Measurements from ENCODE around the gene HPSE2.
"Not testable (repeated sequence)": the region's sequence is repeated elsewhere in the genome, so short reads cannot be mapped to it uniquely, and the experiment has no call there.

Gene HPSE2

DNA sequence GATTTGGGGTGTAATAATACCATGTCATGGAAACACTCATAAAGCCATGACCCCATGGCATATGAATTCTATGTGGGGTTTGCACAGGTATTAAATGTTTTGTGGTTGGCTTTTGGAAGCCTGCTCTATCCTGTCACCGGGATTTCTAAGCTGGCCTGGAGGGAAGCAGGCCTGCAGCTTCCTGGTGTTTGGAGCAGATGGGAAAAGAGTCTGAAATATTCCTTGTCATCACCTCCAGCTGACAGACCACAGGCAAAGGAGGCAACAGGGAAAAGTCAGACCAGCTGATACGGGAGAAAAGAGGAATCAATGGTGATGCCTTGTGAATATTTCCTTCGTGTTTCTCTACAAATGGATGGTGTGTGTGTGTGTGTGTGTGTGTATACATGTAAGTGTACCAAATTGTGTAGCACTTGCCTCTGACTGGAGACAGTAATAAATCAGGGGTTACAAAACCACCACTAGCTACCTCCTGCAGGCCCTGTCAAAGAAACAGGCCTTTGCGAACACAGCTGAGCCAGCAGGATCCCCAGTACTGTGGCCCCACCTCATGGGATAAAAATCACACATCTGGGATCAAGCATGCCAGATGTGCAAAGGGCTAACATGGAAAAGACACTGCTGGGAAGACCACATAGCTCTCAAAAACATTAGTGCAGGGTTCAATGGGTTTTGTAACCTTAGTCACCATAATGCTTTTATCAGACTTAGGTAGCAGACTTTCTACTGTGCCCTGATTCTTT is 668.1 kb downstream of the HPSE2 start:
- DNase-seq (ENCODE audit: low spot score) = no peak

DNA sequence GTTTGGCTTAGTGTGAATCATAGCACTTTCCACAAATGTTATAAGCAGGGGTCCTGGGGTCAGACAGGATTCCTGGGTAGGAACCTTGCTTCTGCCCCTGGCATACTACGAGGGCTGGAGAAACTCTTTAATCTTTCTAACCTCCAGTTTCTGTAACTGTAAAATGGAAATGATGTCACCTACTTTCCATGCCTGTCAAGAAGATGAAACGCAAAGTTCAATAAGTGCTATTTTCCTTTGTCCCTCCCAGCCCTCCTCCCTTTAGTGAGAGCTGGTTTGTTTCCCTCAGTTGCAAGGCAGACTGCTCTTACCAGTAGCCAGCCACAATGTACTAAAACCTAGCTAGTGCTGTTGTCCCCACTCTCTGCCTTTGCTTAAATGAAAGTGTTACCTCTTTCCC is 671.8 kb downstream of the HPSE2 start:
- DNase-seq (ENCODE audit: low spot score) = no peak

DNA sequence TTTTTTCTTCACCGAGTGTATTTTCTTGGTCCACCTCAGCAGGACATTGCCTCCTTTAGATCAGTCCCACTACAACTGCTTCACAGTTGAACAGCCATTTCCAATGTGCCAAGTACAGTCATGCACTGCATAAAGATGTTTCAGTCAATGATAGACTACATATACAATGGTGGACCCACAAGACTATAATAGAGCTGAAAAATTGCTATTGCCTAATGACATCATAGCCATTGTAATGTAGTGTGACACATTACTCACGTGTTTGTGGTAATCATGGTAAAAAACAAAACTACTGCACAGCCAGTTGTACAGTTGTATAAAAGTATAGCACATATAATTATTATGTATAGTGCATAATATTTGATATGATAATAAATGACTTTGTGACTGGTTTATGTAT is 675.1 kb downstream of the HPSE2 start:
- DNase-seq (ENCODE audit: low spot score) = no peak

DNA sequence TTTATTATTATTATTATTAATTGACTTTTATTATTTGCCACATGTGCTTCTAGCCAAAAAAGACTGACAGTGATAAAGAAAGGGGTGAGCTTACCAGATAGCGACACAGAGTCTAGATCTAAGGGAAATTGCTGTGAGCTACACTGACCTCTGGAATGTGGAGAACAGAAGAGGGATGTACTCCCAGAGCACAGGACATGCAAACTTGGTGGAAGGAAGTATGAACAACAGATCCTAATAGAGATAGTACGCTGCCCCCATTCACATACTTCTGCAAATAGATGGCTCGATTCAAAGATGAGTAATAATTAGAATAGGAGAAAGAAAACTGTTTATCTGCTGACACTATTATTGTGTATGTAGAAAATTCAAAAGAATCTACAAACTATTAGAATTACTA is 679.6 kb downstream of the HPSE2 start:
- no peak for DNase-seq (ENCODE audit: low spot score)

DNA sequence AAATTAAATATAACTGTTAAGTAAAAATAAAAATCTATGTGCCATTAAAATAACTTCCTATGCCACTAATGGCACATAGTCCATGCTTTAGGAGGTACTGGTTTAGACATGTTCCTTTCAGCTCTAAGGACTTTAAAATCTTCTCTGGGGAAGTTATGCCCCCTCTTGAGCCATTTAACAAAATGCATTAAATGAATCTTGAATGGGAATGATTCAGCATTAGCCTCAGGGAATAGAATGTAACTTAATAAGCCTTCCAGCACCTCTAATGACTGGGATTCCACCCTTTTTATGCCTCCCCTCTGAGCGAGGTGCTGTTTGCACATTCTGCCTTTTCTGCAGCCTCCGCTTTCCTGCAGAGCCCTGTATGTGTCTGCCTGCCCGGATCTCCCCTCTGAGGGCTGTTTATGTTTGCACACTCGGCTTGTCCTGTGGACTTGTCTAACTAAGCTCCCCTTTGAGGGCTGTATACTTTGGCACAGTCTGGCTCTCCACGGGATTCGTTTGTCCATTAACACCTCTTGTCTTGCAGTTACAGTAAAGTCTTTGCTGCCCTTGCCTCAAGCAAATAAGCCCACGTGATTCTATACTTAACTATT is 680.5 kb downstream of the HPSE2 start:
- DNase-seq (ENCODE audit: low spot score) = no peak

DNA sequence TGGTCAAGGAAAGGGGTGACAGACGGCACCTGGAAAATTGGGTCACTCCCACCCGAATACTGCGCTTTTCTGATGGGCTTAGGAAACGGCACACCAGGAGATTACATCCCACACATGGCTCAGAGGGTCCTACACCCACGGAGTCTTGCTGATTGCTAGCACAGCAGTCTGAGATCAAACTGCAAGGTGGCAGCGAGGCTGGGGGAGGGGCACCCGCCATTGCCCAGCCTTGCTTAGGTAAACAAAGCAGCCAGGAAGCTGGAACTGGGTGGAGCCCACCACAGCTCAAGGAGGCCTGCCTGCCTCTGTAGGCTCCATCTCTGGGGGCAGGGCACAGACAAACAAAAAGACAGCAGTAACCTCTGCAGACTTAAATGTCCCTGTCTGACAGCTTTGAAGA is 694.1 kb downstream of the HPSE2 start:
- DNase-seq (ENCODE audit: low spot score) = not testable (repeated sequence)

DNA sequence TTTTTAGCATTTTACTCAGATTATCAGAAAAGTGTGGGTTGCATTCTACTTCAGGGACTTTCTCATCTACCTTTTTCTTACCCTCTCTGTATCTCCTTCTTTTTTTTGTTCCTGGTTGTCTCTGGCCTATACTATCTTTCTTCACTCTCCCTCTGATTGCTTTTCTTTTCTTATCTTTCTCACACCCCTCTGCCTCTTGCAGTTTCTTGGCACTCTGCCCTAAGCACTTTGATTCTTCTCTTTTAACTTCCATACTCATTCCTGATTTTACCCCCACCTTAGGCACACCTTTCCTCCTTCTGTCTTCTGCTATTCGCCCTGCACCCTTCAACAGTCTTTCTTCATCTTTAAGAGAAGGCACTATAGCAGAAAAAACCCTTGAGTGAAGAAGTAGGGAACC is 696.1 kb downstream of the HPSE2 start:
- DNase-seq (ENCODE audit: low spot score) = no peak

DNA sequence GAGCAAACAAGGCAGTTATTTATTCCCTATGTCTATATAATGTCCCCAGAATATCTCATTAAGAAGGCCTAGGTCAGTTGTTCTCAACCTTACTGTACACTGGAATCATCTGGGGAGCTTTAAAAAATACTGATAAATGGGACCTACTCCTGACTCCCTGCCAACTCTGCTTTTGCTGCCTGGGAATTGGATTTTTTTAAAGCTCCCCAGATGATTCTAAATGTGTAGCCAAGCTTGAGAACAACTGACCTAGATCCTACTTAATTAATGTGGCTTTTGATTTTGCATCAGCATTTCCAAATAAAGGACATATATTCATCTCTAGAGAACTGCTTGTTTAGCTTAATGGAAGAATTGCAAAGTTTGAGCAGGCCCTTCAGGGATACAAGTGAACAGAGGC is 697.2 kb downstream of the HPSE2 start:
- no peak for DNase-seq (ENCODE audit: low spot score)

DNA sequence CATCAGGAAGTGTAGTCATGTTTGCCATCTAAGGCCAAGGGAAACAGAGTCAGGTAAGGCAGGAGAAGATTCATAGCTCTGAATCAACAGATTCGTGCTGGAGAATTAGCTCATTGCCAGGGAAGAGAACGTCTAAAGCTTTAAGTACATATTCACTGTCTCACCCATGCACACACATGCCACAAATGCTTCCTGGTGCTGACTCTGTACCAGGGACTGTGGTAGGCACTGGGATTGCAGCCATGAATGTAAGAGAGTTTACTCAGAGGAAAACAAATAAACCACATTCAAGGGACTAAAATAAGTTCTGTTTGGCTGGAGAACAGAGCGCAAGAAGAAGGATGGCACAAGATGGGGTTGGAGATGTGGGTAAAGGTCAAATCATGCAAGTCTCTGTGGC is 699.1 kb downstream of the HPSE2 start:
- DNase-seq (ENCODE audit: low spot score) = no peak

DNA sequence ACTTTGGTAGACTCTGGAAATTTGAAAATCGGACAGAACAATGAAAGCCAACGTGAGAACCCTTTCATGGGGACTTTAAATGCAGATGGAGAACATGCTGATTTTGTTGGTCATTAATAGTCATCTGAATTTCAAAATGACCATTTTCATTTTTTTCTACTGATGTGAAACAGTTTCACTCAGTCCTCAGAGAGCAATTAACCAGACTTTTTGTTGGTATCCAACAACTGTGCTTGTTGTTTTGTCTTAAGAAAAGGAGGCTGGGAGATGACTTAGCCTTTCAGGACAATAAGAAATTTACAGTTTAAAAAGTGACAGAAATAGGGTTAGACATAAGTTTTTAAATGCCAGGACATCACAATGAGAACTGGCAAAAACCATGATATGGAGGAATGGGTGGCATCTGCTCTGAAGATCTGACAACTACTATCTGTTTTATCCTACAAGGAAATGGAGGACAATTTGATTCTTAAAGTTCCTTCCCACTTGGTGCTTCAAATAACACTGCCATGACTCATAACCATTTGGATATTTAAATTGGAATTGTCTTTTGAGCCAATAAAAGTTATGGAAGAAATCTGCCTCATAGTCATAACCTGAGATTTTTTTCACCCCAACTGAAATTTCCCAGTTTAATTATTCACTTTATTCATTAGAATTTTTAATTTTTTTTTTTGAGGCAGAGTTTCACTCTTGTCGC is 701.8 kb downstream of the HPSE2 start:
- DNase-seq (ENCODE audit: low spot score) = no peak

DNA sequence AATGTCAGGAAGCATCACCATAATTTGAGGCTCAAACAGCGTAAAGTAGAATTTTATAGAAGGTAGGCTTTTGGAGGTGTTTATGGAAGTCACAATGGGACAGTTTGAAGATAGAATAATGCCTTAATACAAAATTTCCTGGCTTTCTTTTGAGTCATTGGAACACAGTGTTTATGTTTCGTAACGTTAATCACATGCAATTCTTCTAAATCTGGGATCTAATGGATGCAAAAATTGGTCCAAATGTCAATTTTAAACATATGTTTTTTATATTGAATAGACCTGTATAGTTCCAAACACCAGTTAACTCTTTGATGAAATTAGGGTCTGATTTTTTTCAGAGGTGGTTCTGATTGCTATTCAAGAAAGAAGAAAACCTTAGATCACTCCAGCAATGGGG is 702.4 kb downstream of the HPSE2 start:
- no peak for DNase-seq (ENCODE audit: low spot score)

DNA sequence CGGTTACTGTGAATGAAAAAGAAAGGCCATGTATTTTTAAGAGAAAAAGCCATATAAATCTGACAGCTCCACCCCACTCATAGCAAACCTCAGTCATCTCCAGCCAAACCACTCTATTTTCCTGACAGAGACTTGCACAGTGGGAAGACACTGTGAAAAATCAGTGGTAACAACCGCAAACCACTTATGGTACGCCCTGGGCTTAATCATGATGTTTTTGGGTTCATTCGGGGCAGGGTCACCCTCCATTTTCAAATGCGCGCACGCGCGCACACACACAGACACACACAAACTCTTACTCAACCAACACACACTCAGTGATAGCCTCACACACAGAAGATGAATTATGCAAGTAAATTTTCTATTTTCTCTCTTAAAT is 706.9 kb downstream of the HPSE2 start:
- no peak for DNase-seq (ENCODE audit: low spot score)

DNA sequence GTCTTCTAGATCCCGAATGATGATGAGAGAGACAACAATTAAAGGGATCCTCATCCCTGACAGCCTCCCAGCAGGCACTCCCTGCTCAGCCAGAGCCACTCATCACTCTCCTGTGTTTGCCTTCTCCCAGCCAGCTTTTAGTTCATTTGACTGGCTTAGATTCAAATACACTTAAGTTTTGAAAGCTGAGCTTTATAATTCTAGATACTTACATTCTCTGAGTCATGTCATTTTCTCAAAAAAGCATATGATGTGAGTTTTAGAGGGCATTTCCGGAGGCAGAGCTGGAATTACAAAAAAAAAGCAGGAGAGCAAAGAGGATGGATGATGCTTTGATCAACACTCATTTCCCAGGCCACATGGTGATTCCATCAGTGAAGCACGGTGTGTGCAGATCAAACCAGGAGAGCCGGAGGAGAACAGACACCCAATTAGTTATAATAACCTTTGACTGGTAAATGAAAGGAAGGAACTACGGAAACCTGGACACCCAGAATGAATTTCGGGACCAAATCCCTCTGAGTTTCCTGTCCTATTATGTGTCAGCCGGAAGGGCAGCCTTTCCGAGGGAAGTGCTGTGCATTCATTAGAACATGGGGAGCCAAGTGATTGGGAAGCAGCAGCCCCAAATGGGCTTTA is 707.4 kb downstream of the HPSE2 start:
- DNase-seq (ENCODE audit: low spot score) = no peak

DNA sequence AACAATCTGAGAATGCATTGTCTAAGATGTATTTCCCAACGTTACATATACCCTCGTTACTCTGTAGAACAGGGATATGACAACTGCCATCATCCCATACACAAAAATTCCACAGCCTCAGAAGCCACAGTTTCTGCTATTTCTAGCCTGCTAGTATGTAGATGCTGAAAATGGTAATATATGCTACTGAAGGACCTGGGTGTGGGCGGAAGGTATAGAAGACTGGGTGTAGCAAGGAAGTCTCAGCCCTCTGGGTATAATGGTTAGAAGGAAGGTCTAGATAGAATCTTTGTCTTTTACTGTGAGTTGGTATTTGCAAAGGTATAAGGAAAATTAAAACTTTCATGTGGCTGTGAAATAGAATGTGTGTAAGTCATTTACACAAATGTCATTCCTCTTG is 709.7 kb downstream of the HPSE2 start:
- DNase-seq (ENCODE audit: low spot score) = no peak

DNA sequence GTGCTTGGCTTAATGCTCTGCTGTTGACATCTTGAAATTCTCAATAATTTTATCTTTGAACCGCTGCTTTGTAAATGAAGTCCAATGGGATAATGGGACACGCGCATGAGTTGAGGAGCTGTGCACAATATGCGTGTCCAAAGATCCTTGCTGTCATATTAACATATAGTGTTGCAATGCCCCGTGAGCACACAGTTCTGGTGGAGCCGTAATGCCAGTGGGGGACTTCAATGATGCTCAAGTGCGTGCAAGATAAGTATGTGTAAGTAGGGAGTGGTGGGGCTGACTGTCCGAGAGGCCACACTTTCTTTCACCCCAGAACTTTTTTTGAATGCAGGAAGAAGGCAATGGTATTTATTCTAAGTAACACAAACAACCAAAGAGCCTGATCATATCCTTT is 711.5 kb downstream of the HPSE2 start:
- DNase-seq (ENCODE audit: low spot score) = no peak

DNA sequence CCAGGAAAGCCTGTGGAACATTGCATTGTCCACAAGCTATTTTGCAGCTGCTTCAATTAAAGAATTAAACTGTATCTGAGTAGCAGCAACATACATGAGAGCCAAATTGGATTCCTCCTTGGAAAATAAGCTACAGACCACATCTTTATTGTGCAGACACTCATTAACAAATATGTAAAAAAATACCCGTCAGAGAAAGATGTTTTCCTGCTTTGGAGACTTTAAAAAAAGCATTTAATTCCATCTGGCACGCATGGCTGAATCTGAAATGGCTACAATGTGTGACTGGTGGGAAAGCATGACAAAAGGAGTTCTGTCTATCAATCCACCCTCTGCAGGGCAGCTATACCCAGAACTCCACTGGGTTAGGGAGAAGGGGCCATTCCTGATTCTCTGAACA is 715.8 kb downstream of the HPSE2 start:
- DNase-seq (ENCODE audit: low spot score) = no peak

DNA sequence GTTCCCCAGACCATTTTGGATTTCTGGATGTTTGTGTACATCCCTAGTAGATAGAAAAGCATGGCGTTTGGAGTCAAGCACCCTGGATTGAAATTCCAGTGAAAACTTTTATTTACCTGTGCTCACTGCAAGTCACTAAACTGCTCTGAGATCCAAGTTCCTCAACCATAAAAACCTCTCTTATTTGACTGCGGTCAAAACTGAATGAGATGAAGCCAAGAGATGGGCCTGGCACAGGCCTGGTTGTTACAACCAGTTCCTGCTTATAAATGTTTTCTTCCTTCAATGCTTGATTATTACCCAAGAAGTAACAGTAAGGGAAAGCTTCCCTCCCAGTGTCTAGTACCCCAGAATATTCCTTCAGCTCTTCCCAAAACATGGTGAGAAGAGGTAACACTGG is 718.0 kb downstream of the HPSE2 start:
- no peak for DNase-seq (ENCODE audit: low spot score)

DNA sequence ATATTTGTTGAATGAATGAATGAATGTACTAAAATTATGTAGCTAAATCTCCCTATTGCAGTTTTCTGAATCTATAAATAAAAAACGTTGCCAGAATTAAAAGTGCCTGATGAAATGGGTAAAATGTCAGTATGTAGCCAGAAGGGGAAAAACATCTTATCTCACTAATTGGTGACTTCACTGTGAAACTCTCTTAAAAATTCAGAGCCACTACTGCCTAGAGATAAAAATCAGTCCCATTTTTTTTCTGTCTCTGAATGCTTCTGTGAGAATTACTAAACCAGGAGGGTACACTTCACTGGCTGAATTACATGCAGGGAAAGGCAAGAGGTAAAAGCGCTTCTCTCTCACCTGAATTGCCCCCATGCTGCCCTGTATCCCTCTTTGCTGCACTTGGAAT is 719.3 kb downstream of the HPSE2 start:
- DNase-seq (ENCODE audit: low spot score) = no peak

DNA sequence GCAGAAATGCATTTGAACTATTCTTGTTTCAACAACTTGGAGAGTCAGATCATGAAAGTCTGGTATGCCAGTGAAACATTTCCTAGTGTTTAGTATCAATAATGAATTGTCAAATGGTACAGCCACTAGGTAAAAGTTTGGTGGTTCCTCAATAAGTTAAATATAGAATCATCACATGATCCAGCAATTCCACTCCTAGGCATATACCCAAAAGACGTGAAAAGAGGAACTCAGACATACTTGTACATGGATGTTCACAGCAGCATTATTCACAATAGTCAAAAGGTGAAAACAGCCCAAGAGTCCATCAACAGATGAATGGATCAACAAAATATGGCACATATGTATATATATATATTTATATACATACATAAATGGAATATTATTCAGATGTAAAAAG is 721.9 kb downstream of the HPSE2 start:
- DNase-seq (ENCODE audit: low spot score) = no peak

DNA sequence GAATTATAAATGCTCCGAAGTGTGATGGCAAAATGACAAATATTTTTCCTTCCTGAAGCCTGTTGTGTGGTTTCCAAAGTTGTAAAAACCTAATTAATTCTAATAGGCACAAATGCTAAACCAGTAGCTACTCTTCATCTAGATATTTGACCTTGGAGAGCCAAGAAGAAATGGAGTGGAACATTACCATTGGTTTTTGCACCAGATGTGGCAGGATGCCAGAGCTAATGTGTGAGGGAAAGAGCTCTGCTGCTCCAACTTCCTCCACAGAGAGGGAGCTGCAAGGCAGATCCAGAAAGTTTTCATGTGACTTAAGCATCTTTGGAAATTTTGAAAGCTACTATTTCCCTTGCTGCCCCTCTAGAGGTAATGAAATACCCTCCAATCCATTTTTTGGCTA is 723.8 kb downstream of the HPSE2 start:
- DNase-seq (ENCODE audit: low spot score) = no peak

DNA sequence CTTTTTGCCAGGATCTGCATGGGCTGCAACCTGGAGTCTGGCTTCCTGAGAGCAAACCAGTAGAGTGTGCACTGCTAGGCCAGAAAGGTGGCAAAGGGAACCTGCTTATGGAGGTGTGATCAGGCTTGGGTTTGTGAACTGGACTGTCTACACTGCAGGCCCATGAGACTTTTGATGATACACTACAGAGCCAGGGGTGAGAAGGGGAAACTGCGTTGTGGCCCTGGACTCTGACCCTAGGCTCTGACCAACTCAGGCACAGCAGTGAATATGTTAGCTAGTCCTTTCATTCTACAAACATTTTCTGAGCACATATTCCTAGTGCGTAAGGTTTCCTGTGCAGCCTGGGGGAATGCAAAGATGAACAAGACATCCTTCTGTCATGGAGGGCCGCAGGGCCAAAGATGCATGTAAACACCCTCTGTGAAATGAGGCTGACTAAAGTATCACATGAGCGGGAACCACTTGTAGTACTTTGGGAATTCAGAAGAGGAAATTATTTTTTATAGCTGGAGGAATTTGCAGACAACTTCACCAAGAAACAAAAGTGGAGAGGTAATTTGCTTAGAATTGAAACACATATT is 725.1 kb downstream of the HPSE2 start:
- no peak for DNase-seq (ENCODE audit: low spot score)

DNA sequence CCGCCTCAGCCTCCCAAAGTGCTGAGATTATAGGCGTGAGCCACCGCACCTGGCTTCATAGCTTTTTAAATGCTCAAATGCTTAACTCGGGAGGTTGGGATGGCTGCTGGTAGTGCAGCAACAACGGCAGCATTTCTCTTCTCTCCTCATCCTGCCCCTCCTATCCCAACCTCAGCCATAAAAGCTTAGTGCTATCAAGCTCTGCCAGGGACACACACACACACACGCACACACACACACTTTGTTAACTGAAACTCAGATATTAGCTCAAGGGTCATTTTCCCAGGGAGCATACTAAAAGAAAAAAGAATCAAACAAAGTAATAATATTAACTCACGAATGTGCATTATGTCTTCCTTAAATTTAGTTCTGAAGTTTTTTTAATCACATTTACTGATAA is 725.9 kb downstream of the HPSE2 start:
- no peak for DNase-seq (ENCODE audit: low spot score)

DNA sequence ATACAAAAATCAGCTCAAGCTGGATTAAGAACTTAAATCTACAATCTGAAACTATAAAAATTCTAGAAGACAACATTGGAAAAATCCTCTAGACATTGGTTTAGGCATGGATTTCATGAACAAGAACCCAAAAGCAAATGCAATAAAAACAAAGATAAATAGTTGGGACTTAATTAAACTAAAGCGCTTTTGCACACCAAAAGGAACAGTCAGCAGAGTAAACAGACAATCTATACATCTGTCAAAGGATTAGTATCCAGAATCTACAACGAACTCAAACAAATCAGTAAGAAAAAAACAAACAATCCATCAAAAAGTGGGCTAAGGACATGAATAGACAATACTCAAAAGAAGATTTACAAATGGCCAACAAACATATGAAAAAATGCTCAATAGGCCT is 733.1 kb downstream of the HPSE2 start:
- not testable (repeated sequence) for DNase-seq (ENCODE audit: low spot score)

Data from LoVo (cell line).